ENCODE measurements around the gene ARHGAP21. TPM values are rescaled to one million over a fixed set of nuclear protein-coding genes. Genes with fewer than 3 reads are reported as not detected.
"Not testable (repeated sequence)": the region's sequence is repeated elsewhere in the genome, so short reads cannot be mapped to it uniquely, and the experiment has no call there.

ARHGAP21 gene
- total and polyA plus RNA-seq, 5 donors: 23.2 to 72.0 (median 56.2) TPM

DNA sequence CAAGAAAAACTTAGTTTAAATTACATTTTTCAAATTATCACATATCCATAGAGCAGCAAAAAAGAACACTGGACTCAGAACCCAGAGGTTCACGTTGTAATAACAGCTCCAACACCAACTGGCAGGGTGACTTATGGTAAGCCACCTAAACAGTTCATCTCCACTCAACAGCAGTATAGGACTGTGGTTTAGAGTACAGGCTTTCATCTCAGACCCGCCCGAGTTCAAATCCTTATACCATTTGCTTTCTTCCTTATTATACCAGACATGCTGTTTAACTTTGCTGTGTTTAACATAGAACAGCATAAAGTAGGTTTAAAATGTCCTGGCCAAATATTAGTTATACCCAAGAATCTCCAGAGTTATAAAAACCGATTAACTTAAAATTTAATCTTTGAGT lies 97.9 kb downstream of the ARHGAP21 start:
- no peak overlapping the region for H3K27ac ChIP-seq (ENCODE audit: low read length)
- no peaks in the 10 kb centered on the region for H3K9me3 ChIP-seq (ENCODE audit: control insufficient read depth, low read length)
- intact Hi-C loops (cut with DNase I): no loop called here
- H3K27me3 ChIP-seq (ENCODE audit: control insufficient read depth, insufficient read depth): no peaks in the 10 kb centered on the region
- 95% methylated on average over 4 of the region's 4 CpGs for WGBS
- DNase-seq (no peak), ATAC-seq (no peak)
- H3K4me1 ChIP-seq (ENCODE audit: control insufficient read depth, insufficient read depth, low read length): peaks cover 2% of the 10 kb centered on the region
- no peak overlapping the region for H3K4me3 ChIP-seq (ENCODE audit: low read length)

GRCh38 chr10:24623383-24623782 lies 100.3 kb downstream of the ARHGAP21 start:
- no peak for ATAC-seq
- intact Hi-C loops (cut with DNase I): no loop called here
- no peak overlapping the region for H3K27ac ChIP-seq (ENCODE audit: low read length)

GRCh38 chr10:24622781-24623301 lies 100.8 kb downstream of the ARHGAP21 start:
- WGBS: 19% methylated on average over 4 of the region's 4 CpGs
- no peak overlapping the region for H3K27ac ChIP-seq (ENCODE audit: low read length)
- no peak for ATAC-seq
- H3K9me3 ChIP-seq (ENCODE audit: control insufficient read depth, low read length): no peaks in the 10 kb centered on the region
- DNase-seq: no peak
- H3K4me3 ChIP-seq (ENCODE audit: low read length): no peak overlapping the region
- peaks cover 2% of the 10 kb centered on the region for H3K4me1 ChIP-seq (ENCODE audit: control insufficient read depth, insufficient read depth, low read length)
- no peaks in the 10 kb centered on the region for H3K27me3 ChIP-seq (ENCODE audit: control insufficient read depth, insufficient read depth)
- intact Hi-C loops (cut with DNase I): no loop called here

More at GRCh38 chr10:24623383-24623782, 100.3 kb downstream of the ARHGAP21 start:
- Histone ChIP-seq H3K27me3 (ENCODE audit: control insufficient read depth, insufficient read depth) (no peaks in the 10 kb centered on the region), H3K4me3 (ENCODE audit: low read length) (no peak overlapping the region), H3K9me3 (ENCODE audit: control insufficient read depth, low read length) (no peaks in the 10 kb centered on the region), H3K4me1 (ENCODE audit: control insufficient read depth, insufficient read depth, low read length) (peaks cover 2% of the 10 kb centered on the region)
- WGBS: 77% methylated on average over 2 of the region's 2 CpGs
- no peak for DNase-seq

DNA sequence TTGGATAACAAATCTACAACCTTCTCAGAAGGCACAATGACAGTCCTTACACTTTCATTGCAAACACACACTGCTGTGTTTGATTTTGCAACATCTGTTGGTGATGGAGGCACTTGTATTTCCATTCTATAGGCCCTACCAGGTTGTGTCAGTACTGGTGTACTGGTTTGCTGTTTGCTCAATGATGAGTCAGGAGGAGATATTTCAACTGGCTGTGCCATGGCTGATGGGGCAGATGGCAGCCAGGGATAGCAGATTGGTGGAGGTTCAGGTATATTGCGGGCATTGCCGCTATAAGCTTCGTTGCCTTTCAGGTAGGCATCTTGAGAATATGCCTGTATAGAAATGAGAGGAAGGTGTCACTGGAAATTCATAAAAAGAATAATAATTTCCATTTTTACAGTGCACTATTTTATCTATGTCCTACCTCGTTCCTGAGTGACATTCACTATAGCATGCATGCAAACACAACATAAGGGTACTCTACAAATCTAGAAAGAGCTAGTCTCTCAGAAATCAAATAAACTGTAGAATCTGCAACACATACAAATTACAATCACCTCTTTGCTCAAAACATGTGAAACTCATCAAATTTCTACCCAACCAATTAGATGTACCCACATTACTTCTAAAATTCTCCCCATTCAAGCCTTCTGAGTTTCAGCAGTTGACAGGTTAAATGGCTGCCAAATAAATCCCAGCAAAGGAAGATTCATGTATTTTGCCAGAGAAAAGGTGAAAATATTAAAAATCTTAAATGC lies 102.5 kb downstream of the ARHGAP21 start:
- H3K27ac ChIP-seq (ENCODE audit: low read length); H3K9me3 ChIP-seq (ENCODE audit: control insufficient read depth, low read length); H3K4me1 ChIP-seq (ENCODE audit: control insufficient read depth, insufficient read depth, low read length); ATAC-seq; H3K4me3 ChIP-seq (ENCODE audit: low read length); H3K27me3 ChIP-seq (ENCODE audit: control insufficient read depth, insufficient read depth); DNase-seq; intact Hi-C loops (cut with DNase I): not testable (repeated sequence)
- WGBS: 94% methylated on average over 4 of the region's 4 CpGs

DNA sequence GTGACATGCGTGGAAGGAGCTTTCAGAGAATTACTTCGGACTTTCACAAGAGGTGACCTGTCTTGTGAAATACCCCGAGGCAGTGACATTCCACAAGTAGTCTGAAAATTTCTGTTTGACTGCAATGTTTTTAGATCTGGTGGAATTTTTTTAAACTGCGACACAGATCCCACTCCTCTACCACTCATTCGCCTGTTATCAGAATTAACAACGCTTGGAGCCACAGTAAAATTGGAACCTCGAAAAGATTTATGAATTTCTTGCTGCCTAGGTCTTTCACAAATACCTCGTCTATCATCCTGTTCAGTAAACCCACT lies 103.7 kb downstream of the ARHGAP21 start:
- H3K4me1 ChIP-seq (ENCODE audit: control insufficient read depth, insufficient read depth, low read length); H3K9me3 ChIP-seq (ENCODE audit: control insufficient read depth, low read length); DNase-seq; H3K27me3 ChIP-seq (ENCODE audit: control insufficient read depth, insufficient read depth); H3K4me3 ChIP-seq (ENCODE audit: low read length); H3K27ac ChIP-seq (ENCODE audit: low read length); intact Hi-C loops (cut with DNase I); ATAC-seq: not testable (repeated sequence)
- WGBS: 90% methylated on average over 8 of the region's 8 CpGs

- intact Hi-C loops (cut with DNase I): not testable (repeated sequence)
Observed at GRCh38 chr10:24619291-24619993, 104.2 kb downstream of the ARHGAP21 start.

GRCh38 chr10:24618401-24618800 lies 105.3 kb downstream of the ARHGAP21 start:
- 84% methylated on average over 5 of the region's 5 CpGs for WGBS
- ATAC-seq: no peak
- intact Hi-C loops (cut with DNase I): no loop called here
- H3K9me3 ChIP-seq (ENCODE audit: control insufficient read depth, low read length): no peaks in the 10 kb centered on the region
- DNase-seq: no peak
- H3K4me3 ChIP-seq (ENCODE audit: low read length): no peak overlapping the region
- H3K27ac ChIP-seq (ENCODE audit: low read length): no peak overlapping the region
- H3K4me1 ChIP-seq (ENCODE audit: control insufficient read depth, insufficient read depth, low read length): no peaks in the 10 kb centered on the region
- no peaks in the 10 kb centered on the region for H3K27me3 ChIP-seq (ENCODE audit: control insufficient read depth, insufficient read depth)

More at GRCh38 chr10:24619291-24619993, 104.2 kb downstream of the ARHGAP21 start:
- not testable (repeated sequence) for H3K9me3 ChIP-seq (ENCODE audit: control insufficient read depth, low read length); H3K27me3 ChIP-seq (ENCODE audit: control insufficient read depth, insufficient read depth); H3K4me1 ChIP-seq (ENCODE audit: control insufficient read depth, insufficient read depth, low read length); DNase-seq; H3K4me3 ChIP-seq (ENCODE audit: low read length); ATAC-seq; H3K27ac ChIP-seq (ENCODE audit: low read length)
- WGBS: 74% methylated on average over 11 of the region's 11 CpGs

GRCh38 chr10:24617771-24618396 lies 105.8 kb downstream of the ARHGAP21 start:
- intact Hi-C loops (cut with DNase I): no loop called here

DNA sequence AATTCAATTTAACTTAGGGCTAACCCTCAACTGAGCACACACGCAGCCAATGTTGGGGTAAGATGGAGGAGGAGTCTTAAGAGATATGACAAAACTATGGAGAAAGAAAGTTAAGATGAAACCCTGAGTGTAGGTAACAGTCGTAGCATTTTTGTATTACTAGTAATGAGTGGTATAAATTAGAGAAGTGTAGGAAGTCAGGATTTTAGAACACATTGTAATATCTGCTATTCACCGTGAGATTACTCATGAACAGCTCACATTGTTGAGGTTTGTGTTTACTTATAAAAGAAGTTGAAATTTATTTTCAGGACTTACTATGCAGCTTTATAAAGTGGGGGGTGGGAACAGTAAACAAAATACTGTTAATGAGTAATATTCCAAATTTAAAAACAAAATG lies 107.2 kb downstream of the ARHGAP21 start:
- no peak overlapping the region for H3K27ac ChIP-seq (ENCODE audit: low read length)
- H3K9me3 ChIP-seq (ENCODE audit: control insufficient read depth, low read length): no peaks in the 10 kb centered on the region
- H3K4me3 ChIP-seq (ENCODE audit: low read length): no peak overlapping the region
- WGBS: 95% methylated on average over 3 of the region's 3 CpGs
- no peaks in the 10 kb centered on the region for H3K27me3 ChIP-seq (ENCODE audit: control insufficient read depth, insufficient read depth)
- DNase-seq: no peak
- no peak for ATAC-seq
- H3K4me1 ChIP-seq (ENCODE audit: control insufficient read depth, insufficient read depth, low read length): no peaks in the 10 kb centered on the region
- intact Hi-C loops (cut with DNase I): no loop called here

More at GRCh38 chr10:24617771-24618396, 105.8 kb downstream of the ARHGAP21 start:
- H3K9me3 ChIP-seq (ENCODE audit: control insufficient read depth, low read length): no peaks in the 10 kb centered on the region
- peak; percentile 45 to 64 for ATAC-seq
- no peak overlapping the region for H3K27ac ChIP-seq (ENCODE audit: low read length)
- H3K4me1 ChIP-seq (ENCODE audit: control insufficient read depth, insufficient read depth, low read length): no peaks in the 10 kb centered on the region
- DNase-seq: peak; percentile 43 to 81 (median 80)
- no peaks in the 10 kb centered on the region for H3K27me3 ChIP-seq (ENCODE audit: control insufficient read depth, insufficient read depth)
- WGBS: 55% methylated on average over 7 of the region's 7 CpGs
- H3K4me3 ChIP-seq (ENCODE audit: low read length): no peak overlapping the region

DNA sequence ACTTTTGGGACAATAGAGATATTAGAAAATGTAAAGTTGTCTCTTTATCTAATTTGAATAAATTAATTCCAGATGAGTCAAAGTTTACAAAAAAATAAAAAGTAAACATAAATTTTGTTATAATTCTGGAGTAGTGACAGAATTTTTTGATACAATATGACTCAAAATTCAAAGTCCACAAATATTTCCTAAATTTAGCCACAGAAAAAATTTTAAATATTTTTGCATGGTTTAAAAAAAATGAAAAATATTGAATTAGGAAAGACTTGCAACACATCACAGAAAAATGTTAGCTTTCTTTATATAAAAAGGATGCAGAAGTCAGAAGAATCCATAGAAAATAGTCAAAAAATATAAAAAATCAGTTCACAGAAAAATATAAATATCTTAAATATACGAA lies 117.7 kb downstream of the ARHGAP21 start:
- Histone ChIP-seq H3K4me1 (ENCODE audit: control insufficient read depth, insufficient read depth, low read length) (peaks cover 2% of the 10 kb centered on the region), H3K27me3 (ENCODE audit: control insufficient read depth, insufficient read depth) (no peaks in the 10 kb centered on the region), H3K4me3 (ENCODE audit: low read length) (no peak overlapping the region), H3K9me3 (ENCODE audit: control insufficient read depth, low read length) (no peaks in the 10 kb centered on the region), H3K27ac (ENCODE audit: low read length) (no peak overlapping the region)
- DNase-seq: no peak
- WGBS: 94% methylated on average over 1 of the region's 1 CpG
- intact Hi-C loops (cut with DNase I): no loop called here
- ATAC-seq: no peak

GRCh38 chr10:24605141-24605540 lies 118.5 kb downstream of the ARHGAP21 start:
- ATAC-seq (no peak), DNase-seq (no peak)
- H3K4me1 ChIP-seq (ENCODE audit: control insufficient read depth, insufficient read depth, low read length): peaks cover 2% of the 10 kb centered on the region
- H3K27ac ChIP-seq (ENCODE audit: low read length): no peak overlapping the region
- 89% methylated on average over 3 of the region's 3 CpGs for WGBS
- H3K9me3 ChIP-seq (ENCODE audit: control insufficient read depth, low read length): no peaks in the 10 kb centered on the region
- H3K27me3 ChIP-seq (ENCODE audit: control insufficient read depth, insufficient read depth): no peaks in the 10 kb centered on the region
- no peak overlapping the region for H3K4me3 ChIP-seq (ENCODE audit: low read length)
- intact Hi-C loops (cut with DNase I): no loop called here

All from right cardiac atrium (tissue), 5 donors.